Lower leg skin (tissue), 4 donors: ENCODE results near the gene SORL1. TPM values are rescaled to one million over a fixed set of nuclear protein-coding genes. Genes with fewer than 3 reads are reported as not detected.
"Not testable (repeated sequence)": the region's sequence is repeated elsewhere in the genome, so short reads cannot be mapped to it uniquely, and the experiment has no call there.

Experiments
- DNase-seq, 2 donors: peaks; one replicate each; pipeline ENCODE4 v3.0.0-alpha.2; 2019; ENCODE audit warnings: low spot score in 2 of 2
- H3K4me3 ChIP-seq: fragments of 200-600 bp; sonication (generic); 2 replicates; pipeline ENCODE4 v1.5.1; 2017; ENCODE audit warnings: mild to moderate bottlenecking, low read depth; ENCODE audit not compliant: poor library complexity, severe bottlenecking
- POLR2A ChIP-seq, 2 donors: fragments of 450-650 bp; IDR thresholded peaks; one replicate each; pipeline ENCODE4 v1.6.1; 2016 to 2017; ENCODE audit warnings: antibody characterized with exemption in 2 of 2, mild to moderate bottlenecking in 1 of 2, moderate library complexity in 1 of 2
- WGBS, 2 donors: methylation state at CpG; one replicate each; pipeline ENCODE4 v1.1.5; 2018; 5-methylcytosine and 5-hydroxymethylcytosine counted together
- intact Hi-C: fragments of 100-400 bp; cut with DNase I; formaldehyde crosslinking; loops from one replicate; pipeline ENCODE4 v1.15.0; 2023; ENCODE audit warnings: low total_unique reads
- total RNA-seq, 4 donors: library from RNA; depleted of rRNA; stranded (reverse); fragments of >200 nt; gene quantifications; one replicate each; pipeline ENCODE4 v1.1.0, GENCODE V29; 2016
- TF ChIP-seq, protein P1 (sequence below), 3 donors: fragments of 450-650 bp; IDR thresholded peaks; one replicate each; pipeline ENCODE4 v1.5.1; 2016; ENCODE audit warnings: antibody characterized with exemption in 3 of 3, mild to moderate bottlenecking in 3 of 3, moderate library complexity in 2 of 3

The SORL1 gene
- 10 to 100 TPM; 12.5 to 21.8 (median 14.7) TPM for total RNA-seq

DNA sequence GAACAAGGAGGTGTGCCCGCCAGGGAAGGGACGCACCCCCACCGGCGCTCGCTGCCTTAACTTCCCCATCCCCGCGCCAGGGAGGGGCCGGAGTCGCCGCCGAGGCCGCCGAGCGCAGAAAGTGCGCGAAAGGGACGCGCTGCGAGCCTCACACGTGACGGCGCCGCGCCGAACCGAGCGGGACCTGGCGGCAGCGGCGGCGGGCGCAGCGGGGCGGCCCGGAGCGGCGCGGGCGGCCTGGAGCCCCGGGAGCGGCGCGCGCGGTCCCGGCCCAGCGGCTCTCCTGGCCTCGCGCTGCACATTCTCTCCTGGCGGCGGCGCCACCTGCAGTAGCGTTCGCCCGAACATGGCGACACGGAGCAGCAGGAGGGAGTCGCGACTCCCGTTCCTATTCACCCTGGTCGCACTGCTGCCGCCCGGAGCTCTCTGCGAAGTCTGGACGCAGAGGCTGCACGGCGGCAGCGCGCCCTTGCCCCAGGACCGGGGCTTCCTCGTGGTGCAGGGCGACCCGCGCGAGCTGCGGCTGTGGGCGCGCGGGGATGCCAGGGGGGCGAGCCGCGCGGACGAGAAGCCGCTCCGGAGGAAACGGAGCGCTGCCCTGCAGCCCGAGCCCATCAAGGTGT lies at the start of gene SORL1:
TSS of gene SORL1 (plus strand) at position 329 of the 623 bp plus-strand sequence. CDS start at position 347, 18 bp downstream.
- 0% methylated on average over 30 to 35 of the region's 89 CpGs for WGBS, 2 donors

GRCh38 chr11:121405646-121406045 lies 46.5 kb upstream of the SORL1 start:
- WGBS, 2 donors, result 83 to 87% methylated on average over 1 of the region's 1 CpG
- no peak for TF ChIP-seq POLR2A (IDR thresholded peaks at IDR 0.05)
- TF ChIP-seq, protein P1, sequence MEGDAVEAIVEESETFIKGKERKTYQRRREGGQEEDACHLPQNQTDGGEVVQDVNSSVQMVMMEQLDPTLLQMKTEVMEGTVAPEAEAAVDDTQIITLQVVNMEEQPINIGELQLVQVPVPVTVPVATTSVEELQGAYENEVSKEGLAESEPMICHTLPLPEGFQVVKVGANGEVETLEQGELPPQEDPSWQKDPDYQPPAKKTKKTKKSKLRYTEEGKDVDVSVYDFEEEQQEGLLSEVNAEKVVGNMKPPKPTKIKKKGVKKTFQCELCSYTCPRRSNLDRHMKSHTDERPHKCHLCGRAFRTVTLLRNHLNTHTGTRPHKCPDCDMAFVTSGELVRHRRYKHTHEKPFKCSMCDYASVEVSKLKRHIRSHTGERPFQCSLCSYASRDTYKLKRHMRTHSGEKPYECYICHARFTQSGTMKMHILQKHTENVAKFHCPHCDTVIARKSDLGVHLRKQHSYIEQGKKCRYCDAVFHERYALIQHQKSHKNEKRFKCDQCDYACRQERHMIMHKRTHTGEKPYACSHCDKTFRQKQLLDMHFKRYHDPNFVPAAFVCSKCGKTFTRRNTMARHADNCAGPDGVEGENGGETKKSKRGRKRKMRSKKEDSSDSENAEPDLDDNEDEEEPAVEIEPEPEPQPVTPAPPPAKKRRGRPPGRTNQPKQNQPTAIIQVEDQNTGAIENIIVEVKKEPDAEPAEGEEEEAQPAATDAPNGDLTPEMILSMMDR (IDR thresholded peaks at IDR 0.05), result no peak

More for the DNA sequence above, at the start of gene SORL1:
- no peak for TF ChIP-seq POLR2A (IDR thresholded peaks at IDR 0.05)
- TF ChIP-seq, protein P1 (IDR thresholded peaks at IDR 0.05), result no peak
- peak within 1 kb of the TSS; percentile 53 for H3K4me3 ChIP-seq
- peak in 1 of 2 donors; percentile 91 for DNase-seq
- intact Hi-C loops, result no loop called here

DNA sequence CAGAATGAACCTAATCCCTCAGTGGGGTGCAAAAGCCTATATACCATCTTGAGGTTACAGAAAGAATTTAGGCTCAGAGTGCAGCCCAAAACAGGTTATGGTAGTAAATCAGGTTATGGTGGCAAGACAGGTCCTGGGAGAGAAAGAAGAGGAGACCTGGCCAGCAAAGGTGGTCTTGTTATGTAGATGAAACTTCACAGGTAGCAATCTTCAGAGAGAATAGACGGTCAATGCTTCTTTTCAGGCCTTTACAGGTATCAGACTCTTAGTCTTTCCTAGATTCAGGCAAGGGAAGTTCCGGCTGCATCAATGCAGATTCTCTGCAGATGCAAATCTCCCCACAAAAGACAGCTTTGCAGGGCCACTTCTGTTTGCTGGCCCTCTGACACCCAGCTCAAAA lies 45.8 kb upstream of the SORL1 start:
- DNase-seq, result no peak
- no peak overlapping the region for H3K4me3 ChIP-seq
- WGBS, 2 donors, result 90 to 97% methylated on average over 2 of the region's 2 CpGs
- TF ChIP-seq, protein P1 (IDR thresholded peaks at IDR 0.05), result no peak
- TF ChIP-seq POLR2A (IDR thresholded peaks at IDR 0.05), result no peak
- intact Hi-C loops, result no loop called here

More at GRCh38 chr11:121405646-121406045, 46.5 kb upstream of the SORL1 start:
- H3K4me3 ChIP-seq, result no peak overlapping the region
- intact Hi-C loops, result no loop called here
- no peak for DNase-seq

GRCh38 chr11:121408830-121409229 lies 43.3 kb upstream of the SORL1 start:
- intact Hi-C loops, result no loop called here
- TF ChIP-seq, protein P1 (IDR thresholded peaks at IDR 0.05), result no peak
- no peak for TF ChIP-seq POLR2A (IDR thresholded peaks at IDR 0.05)
- 80 to 87% methylated on average over 2 of the region's 2 CpGs for WGBS, 2 donors
- DNase-seq, result no peak
- no peak overlapping the region for H3K4me3 ChIP-seq

GRCh38 chr11:121410041-121410440 lies 42.1 kb upstream of the SORL1 start:
- 93 to 95% methylated on average over 2 of the region's 2 CpGs for WGBS, 2 donors
- intact Hi-C loops, DNase-seq, H3K4me3 ChIP-seq: not testable (repeated sequence)

DNA sequence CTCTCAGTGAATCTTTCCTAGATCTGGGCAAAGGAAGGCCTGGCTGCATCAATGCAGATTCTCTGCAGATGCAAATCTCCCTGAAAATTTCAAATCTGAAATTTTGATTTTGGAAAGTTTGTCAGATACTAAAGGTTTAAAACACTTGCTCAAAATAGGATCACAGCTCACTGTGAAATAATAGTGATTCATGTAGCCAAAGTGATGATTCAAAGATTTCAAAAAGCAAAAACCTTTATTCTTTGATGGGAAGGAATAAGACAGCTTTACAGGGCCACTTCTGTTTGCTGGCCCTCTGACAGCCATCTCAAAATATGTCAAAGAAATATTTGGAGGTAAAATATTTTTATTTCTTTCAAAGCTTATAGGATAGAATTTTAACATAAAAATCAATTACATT lies 40.8 kb upstream of the SORL1 start:
- DNase-seq, intact Hi-C loops, H3K4me3 ChIP-seq: not testable (repeated sequence)

- H3K4me3 ChIP-seq, result no peak overlapping the region
- intact Hi-C loops, result no loop called here
- TF ChIP-seq, protein P1 (IDR thresholded peaks at IDR 0.05), result no peak
- no peak for DNase-seq
- WGBS, 2 donors, result 96 to 97% methylated on average over 4 of the region's 4 CpGs
Measured at GRCh38 chr11:121412000-121412587, 40.0 kb upstream of the SORL1 start.
